ENCODE data around the gene SDK1.
"Not testable (repeated sequence)": the region's sequence is repeated elsewhere in the genome, so short reads cannot be mapped to it uniquely, and the experiment has no call there.

SDK1 gene

DNA sequence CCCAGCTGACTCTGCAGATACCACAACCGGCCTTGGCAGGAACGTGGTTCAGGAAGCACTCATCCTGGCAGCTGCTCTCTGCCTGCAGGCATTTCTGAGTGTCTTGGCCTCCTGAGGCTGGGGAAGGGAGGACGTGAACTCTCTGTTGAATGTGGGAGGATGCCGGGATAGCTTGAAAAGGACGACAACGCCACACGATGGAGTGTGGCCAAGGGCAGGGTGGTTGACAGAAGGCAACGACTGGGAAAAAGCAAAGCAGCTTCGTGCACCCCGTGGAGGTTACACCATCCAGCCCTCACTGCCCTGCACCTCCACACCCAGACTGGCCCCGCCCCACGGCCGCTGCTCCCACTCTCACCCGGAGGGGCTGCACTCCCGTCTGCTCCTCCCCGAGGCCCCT, 915.0 kb downstream of the SDK1 start:
- DNase-seq (ENCODE audit: low read depth, low spot score) = no peak

DNA sequence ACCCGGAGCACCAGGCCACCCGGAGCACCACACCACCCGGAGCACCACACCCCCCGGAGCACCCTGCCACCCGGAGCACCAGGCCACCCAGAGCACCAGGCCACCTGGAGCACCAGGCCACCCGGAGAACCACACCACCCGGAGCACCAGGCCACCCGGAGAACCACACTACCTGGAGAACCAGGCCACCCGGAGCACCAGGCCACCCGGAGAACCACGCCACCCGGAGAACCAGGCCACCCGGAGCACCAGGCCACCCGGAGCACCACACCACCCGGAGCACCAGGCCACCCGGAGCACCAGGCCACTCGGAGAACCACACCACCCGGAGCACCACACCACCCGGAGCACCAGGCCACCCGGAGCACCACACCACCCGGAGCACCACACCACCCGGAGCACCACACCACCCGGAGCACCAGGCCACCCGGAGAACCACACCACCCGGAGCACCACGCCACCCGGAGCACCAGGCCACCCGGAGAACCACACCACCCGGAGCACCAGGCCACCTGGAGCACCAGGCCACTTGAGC, 916.1 kb downstream of the SDK1 start:
- DNase-seq (ENCODE audit: low read depth, low spot score) = not testable (repeated sequence)

DNA sequence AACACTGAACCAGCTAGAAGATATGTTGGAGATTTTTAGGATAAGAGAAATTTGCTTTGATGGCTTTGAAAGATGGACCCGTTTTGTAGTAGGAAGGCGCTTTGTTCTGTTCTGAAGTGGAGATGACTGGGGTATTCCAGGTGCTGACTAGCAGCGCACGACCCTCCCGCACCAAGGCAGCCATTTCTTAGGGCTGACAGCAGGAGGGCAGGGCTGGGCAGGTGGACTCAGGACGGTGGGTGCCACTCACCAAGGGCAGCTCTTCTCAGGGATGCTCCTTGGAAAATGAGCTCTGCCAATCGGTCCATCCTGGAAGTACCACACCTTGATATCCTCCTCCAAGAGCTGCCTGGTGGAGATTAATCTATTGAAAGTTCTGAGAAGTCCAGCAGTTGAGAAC, 917.4 kb downstream of the SDK1 start:
- DNase-seq (ENCODE audit: low read depth, low spot score) = no peak

- DNase-seq (ENCODE audit: low read depth, low spot score) = no peak
These were observed 919.0 kb downstream of the SDK1 start for GRCh38 chr7:4220011-4220410.

- DNase-seq (ENCODE audit: low read depth, low spot score) = no peak
These were observed 920.0 kb downstream of the SDK1 start for GRCh38 chr7:4221043-4221442.

- DNase-seq (ENCODE audit: low read depth, low spot score) = no peak
These were observed 921.6 kb downstream of the SDK1 start for GRCh38 chr7:4222676-4223075.

DNA sequence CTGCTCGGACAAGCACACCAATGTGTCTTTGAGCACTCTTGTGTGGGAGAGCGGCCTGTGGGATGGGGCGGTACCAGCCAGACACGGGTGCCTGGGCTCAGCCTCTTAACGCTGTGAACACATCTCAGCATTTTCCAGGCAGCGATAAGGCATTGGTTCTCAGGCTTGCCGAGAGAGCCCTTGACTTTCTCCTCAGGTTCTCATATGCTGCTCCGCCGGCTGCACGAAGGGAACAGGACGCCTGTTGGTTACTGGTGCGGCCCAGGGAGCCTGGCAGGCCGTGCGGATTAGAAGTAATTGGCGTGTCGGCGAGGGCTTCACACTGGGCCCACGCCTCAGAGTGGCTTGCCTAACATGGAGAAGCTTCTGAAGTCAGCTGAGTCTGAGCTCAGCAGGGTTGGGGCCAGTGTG, 924.3 kb downstream of the SDK1 start:
- DNase-seq (ENCODE audit: low read depth, low spot score) = no peak

DNA sequence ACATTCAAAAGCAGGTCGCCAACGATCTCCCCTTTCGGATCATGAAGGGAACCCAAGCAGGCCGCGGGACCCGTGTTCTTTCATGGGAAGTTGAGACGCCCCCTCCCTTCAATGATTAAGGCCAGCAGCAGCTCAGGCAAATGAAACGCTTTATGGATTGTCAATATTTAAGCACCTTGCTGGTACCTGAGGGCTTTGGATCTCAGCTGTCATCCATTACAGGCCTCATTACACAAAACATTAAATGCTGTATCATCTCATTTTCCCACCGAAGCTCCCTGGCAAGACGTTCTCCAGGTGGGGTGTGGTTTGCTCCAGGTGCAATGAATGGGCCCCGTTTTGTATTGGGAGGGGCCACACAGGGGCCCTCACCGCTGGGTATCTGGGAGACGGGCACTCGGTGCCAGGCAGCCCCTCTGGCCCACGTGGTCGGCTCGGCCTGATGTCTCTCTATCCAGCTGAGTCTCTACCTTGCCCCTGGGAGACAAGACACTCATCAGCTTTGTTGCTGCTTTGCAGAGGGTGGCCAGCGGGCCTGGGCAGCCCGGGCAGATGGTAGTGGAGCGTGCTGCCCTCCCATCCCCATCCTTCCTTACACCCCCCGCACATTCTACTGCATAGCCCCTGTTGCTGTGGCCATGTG, 925.0 kb downstream of the SDK1 start:
- no peak for DNase-seq (ENCODE audit: low read depth, low spot score)

- DNase-seq (ENCODE audit: low read depth, low spot score) = no peak
These were observed 925.5 kb downstream of the SDK1 start for GRCh38 chr7:4226524-4226882.

GRCh38 chr7:4227105-4228010, 926.3 kb downstream of the SDK1 start:
- peak; percentile 49 for DNase-seq (ENCODE audit: low read depth, low spot score)

DNA sequence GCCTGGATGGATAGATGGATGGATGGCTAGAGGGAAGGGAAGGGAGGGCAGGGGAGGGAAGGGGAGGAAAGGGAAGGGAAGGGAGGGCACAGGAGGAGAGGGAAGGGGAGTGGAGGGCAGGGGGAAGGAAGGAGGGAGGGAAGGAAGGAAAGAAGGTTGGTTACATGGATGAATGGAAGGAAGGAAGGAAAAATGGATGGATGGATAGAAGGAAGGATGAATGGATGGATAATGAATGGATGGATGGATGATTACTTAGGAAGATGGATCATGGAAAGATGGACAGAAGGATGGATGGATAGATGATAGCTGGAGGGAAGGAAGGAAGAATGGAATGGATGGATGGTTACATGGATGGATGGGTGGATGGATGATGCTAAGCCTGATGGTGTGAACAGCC, 929.3 kb downstream of the SDK1 start:
- DNase-seq (ENCODE audit: low read depth, low spot score) = no peak

- DNase-seq (ENCODE audit: low read depth, low spot score) = no peak
These were observed 932.1 kb downstream of the SDK1 start for GRCh38 chr7:4233146-4233545.

DNA sequence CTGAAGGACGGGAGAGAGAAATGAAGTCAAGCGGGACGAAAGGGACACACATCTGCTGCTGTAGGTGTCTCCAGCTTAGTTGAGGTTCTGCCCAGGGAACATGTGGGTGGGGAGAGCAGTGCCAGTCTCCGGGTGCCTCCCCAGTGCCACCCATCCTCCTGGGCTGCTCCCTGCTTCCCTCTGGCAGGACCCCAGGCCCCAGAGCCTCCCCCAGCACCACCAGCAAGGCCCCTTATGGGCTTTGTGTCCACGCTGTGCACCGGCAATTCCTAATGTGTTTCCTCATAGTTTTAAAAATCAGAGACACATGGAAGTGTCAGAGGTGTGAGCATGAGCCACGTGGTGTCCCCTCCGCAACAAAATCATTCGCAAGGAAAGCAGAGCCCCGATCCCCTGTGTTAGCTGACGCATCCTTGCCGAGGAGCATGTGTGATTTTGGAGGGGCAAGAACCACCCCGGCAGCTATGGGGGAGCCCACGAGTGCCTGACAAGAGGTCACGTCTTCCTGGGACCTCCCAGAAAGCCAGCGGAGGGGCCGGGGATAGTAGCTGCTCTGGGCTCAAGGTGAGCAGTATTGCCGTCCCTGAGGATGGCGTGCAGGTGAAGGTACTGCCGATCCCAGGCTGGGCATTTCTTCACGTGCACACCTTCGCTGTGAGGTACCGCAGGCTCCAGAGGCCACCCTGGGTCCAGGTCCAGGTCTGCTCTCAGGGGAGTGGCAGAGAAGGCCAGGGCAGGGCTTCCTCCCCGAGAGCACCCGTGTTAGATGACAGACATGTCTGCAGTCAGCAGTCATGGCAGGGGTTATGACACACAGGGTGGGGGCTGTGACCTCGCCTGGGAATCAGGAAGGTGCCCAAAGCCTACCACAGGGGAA, 932.8 kb downstream of the SDK1 start:
- DNase-seq (ENCODE audit: low read depth, low spot score) = no peak

DNA sequence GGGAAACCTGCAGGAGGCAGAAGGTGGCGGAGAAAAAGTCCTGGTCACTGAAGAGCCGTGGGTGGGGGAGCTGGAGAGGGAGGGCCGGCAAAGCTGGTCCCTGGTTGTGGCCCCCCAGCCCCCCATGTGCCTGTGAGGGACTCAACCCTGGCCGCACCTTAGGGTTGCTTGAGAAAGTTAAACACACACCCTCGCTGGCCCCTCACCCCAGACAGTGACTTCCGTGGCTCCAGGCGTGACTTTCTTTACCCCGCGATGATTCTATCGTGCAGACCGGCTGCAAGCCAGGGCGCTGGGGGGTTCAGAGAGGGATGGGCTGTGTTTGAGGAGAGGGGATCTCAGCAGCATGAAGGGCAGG, 933.4 kb downstream of the SDK1 start:
- DNase-seq (ENCODE audit: low read depth, low spot score) = no peak

DNA sequence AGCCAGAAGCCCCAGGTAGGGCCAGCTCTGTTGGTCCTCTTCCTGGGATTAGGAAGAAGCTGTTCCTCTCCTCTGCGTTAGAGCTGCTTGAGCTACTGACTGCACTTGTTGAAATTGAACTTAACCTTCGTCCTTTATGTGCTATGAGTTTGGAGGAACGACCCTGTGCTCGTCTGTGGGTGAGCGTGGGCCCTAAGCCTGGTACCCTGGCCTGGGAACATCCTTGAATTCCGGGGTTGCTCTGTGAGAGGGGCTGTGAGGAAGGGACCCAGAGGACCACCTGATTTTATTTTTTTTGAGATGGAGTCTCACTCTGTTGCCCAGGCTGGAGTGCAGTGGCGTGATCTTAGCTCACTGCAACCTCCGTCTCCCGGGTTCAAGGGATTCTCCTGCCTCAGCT, 933.8 kb downstream of the SDK1 start:
- DNase-seq (ENCODE audit: low read depth, low spot score) = no peak

DNA sequence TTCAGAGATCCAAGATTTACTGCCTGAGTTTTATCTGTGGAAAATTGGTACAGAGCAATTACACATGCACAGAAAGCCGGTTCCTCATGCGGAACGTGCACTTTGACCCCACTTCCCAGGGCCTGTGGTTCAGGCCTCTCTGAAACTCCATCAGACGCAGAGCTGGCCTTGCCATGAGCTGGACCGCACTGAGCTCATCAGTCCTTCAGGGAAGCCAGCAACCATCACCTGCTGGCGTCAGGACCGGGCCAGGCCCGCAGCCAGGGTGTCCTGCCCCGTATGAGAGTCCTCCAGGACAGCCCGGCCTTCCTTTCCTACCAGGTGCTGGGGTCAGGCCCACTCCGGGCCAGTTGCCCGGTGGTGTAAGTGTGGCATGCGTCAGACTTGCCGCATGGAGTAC, 934.5 kb downstream of the SDK1 start:
- DNase-seq (ENCODE audit: low read depth, low spot score) = no peak

- no peak for DNase-seq (ENCODE audit: low read depth, low spot score)
These were observed 935.3 kb downstream of the SDK1 start for GRCh38 chr7:4236389-4236788.

- DNase-seq (ENCODE audit: low read depth, low spot score) = not testable (repeated sequence)
These were observed 935.8 kb downstream of the SDK1 start for GRCh38 chr7:4236873-4237272.

- no peak for DNase-seq (ENCODE audit: low read depth, low spot score)
These were observed 936.5 kb downstream of the SDK1 start for GRCh38 chr7:4237296-4238235.

DNA sequence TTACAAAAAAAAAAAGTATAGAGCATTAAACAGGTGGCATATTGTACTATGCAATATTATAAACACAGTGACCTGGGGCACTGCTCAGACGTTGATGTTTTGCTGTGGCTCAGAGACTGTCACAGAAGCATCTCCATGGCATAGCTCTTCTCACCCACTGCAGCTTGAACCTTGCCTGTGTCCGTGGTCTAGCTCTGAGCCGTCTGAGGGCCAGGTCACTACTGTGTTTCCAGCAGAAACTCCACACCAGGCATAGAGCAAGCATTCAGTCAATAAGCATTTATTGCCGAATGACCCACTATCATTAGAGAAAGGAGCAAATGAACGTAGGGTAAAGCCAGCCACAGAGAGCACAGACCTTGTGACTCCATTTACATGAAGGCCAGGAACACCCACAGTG, 937.8 kb downstream of the SDK1 start:
- no peak for DNase-seq (ENCODE audit: low read depth, low spot score)

DNA sequence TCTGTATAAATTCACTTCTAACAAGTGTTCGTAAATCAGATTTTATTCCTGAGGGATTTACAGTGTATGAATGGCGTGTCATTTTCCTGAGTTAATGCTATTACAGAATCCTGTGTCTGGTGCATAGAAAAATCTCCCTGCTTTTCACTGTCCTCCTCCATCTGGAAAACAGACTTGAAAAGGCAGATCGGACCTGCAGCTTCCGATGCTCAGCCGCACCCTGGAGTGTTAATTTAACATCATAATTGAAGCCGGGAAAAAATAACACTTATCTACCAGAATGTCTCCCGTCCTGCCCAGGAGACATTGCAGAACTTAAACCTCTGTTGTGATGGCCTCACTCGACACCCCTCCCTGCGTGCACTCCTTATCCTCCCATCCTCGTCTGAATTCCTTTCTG, 939.0 kb downstream of the SDK1 start:
- no peak for DNase-seq (ENCODE audit: low read depth, low spot score)

Measured in astrocyte of the hippocampus (primary cell).